HepG2 (cell line): ENCODE data around the gene MLNR. TPM values are rescaled to one million over a fixed set of nuclear protein-coding genes. Genes with fewer than 3 reads are reported as not detected.
A peak's percentile ranks its signal among the peaks of the same experiment; 100 is the strongest.

Experiments
- FOXC1 ChIP-seq: sonication (generic); formaldehyde crosslinking; IDR thresholded peaks from 2 replicates; pipeline ENCODE4 v1.8.0; 2022; ENCODE audit warnings: mild to moderate bottlenecking, missing genetic modification reagents, borderline replicate concordance
- HDAC2 ChIP-seq: sonication (generic); formaldehyde crosslinking; IDR thresholded peaks from 2 replicates; pipeline ENCODE4 v1.4.0; 2020; ENCODE audit warnings: missing genetic modification reagents
- HHEX ChIP-seq: IDR thresholded peaks from 2 replicates; pipeline ENCODE4 v1.6.1; 2016; ENCODE audit warnings: control low read depth
- HIVEP1 ChIP-seq: sonication (generic); formaldehyde crosslinking; IDR thresholded peaks from 2 replicates; pipeline ENCODE4 v1.4.0; 2020; ENCODE audit warnings: mild to moderate bottlenecking, missing genetic modification reagents
- JUN ChIP-seq: sonication (generic); formaldehyde crosslinking; IDR thresholded peaks from 2 replicates; pipeline ENCODE4 v1.4.0; 2020; ENCODE audit warnings: mild to moderate bottlenecking, missing genetic modification reagents
- ZGPAT ChIP-seq: IDR thresholded peaks from 2 replicates; pipeline ENCODE4 v1.6.1; 2016; ENCODE audit warnings: mild to moderate bottlenecking
- ZNF138 ChIP-seq: sonication (generic); formaldehyde crosslinking; IDR thresholded peaks from 2 replicates; pipeline ENCODE4 v1.5.0; 2020; ENCODE audit warnings: mild to moderate bottlenecking, low read depth, missing genetic modification reagents
- ZNF142 ChIP-seq: sonication (generic); formaldehyde crosslinking; IDR thresholded peaks from 2 replicates; pipeline ENCODE4 v1.4.0; 2020; ENCODE audit warnings: missing genetic modification reagents
- ZNF143 ChIP-seq: sonication (generic); formaldehyde crosslinking; IDR thresholded peaks from 2 replicates; pipeline ENCODE4 v1.4.0; 2020; ENCODE audit warnings: missing genetic modification reagents
- ZNF232 ChIP-seq: sonication (generic); formaldehyde crosslinking; IDR thresholded peaks from 2 replicates; pipeline ENCODE4 v1.4.0; 2020; ENCODE audit warnings: missing genetic modification reagents, borderline replicate concordance
- ZNF263 ChIP-seq: sonication (generic); formaldehyde crosslinking; IDR thresholded peaks from 2 replicates; pipeline ENCODE4 v1.4.0; 2020; ENCODE audit warnings: missing genetic modification reagents
- ZNF274 ChIP-seq: sonication (generic); formaldehyde crosslinking; IDR thresholded peaks from 2 replicates; pipeline ENCODE4 v1.5.1; 2020; ENCODE audit warnings: mild to moderate bottlenecking, missing genetic modification reagents
- ZNF501 ChIP-seq: sonication (generic); formaldehyde crosslinking; IDR thresholded peaks from 2 replicates; pipeline ENCODE4 v1.5.1; 2020; ENCODE audit warnings: mild to moderate bottlenecking, moderate library complexity, missing genetic modification reagents
- ZNF749 ChIP-seq: sonication (generic); formaldehyde crosslinking; IDR thresholded peaks from 2 replicates; pipeline ENCODE4 v1.8.0; 2022; ENCODE audit warnings: mild to moderate bottlenecking, missing genetic modification reagents, moderate library complexity, borderline replicate concordance
- polyA plus RNA-seq, 8 experiments: library from polyadenylated mRNA; depleted of rRNA in 3 of 8; stranded (reverse) in 7 of 8; unstranded in 1 of 8; fragments of >200 nt; fragmentation: Illumina TruSeq in 4 of 8; extraction: Trizol in 4 of 8; gene quantifications; 2 replicates each; pipeline versions ENCODE4 v1.2.1 to v1.2.3, GENCODE V29; 2011 to 2016; ENCODE audit warnings: low read depth in 4 of 8, missing spikeins in 1 of 8, mixed read lengths in 1 of 8; ENCODE audit not compliant: insufficient read depth in 1 of 8
- total RNA-seq, 5 experiments: library from RNA; depleted of rRNA; stranded (reverse); fragments of >200 nt; fragmentation: Illumina TruSeq; extraction: Trizol; gene quantifications; 2 replicates each; pipeline ENCODE4 v1.2.3, GENCODE V29; 2016; ENCODE audit warnings: low read depth in 1 of 5
- TF ChIP-seq, protein P1 (sequence below): sonication (generic); formaldehyde crosslinking; IDR thresholded peaks from 2 replicates; pipeline ENCODE4 v1.4.0; 2020; ENCODE audit warnings: missing genetic modification reagents
- TF ChIP-seq, protein P2 (sequence below): sonication (generic); formaldehyde crosslinking; IDR thresholded peaks from 2 replicates; pipeline ENCODE4 v1.4.0; 2020; ENCODE audit warnings: missing genetic modification reagents
- TF ChIP-seq, protein P3 (sequence below): sonication (generic); formaldehyde crosslinking; IDR thresholded peaks from 2 replicates; pipeline ENCODE4 v1.4.0; 2020; ENCODE audit warnings: missing genetic modification reagents
- TF ChIP-seq, protein P4 (sequence below): IDR thresholded peaks from 2 replicates; pipeline ENCODE4 v1.6.1; 2016; ENCODE audit warnings: mild to moderate bottlenecking, missing biosample characterization, missing genetic modification reagents

MLNR gene
- total and polyA plus RNA-seq, 2 of the 13 experiments (the other 11 are each of a cell fraction or from before 2014, with no cell fraction given) = 0.46 TPM; not detected in 1

- TF ChIP-seq ZNF263 (CRISPR knock-in tag) (peak; percentile 43; the same call in 1 of the 2 replicates), HDAC2 (CRISPR knock-in tag) (peak; percentile 67; the same call in 1 of the 2 replicates), ZNF143 (peak; percentile 41; the same call in 1 of the 2 replicates), ZNF749 (no peak), HIVEP1 (peak; percentile 52; the same call in 1 of the 2 replicates), JUN (CRISPR knock-in tag) (peak; percentile 34; the same call in 1 of the 2 replicates), ZNF138 (CRISPR knock-in tag) (no peak), ZGPAT (CRISPR knock-in tag) (peak; percentile 65), ZNF501 (0 out of 2 replicates have a peak, but pooled peaks have one; percentile 39), ZNF274 (CRISPR knock-in tag) (0 out of 2 replicates have a peak, but pooled peaks have one; percentile 57), ZNF232 (CRISPR knock-in tag) (0 out of 2 replicates have a peak, but pooled peaks have one; percentile 25), FOXC1 (0 out of 2 replicates have a peak, but pooled peaks have one; percentile 24), HHEX (no peak), ZNF142 (peak; percentile 73; the same call in 1 of the 2 replicates)
- TF ChIP-seq, protein P1, sequence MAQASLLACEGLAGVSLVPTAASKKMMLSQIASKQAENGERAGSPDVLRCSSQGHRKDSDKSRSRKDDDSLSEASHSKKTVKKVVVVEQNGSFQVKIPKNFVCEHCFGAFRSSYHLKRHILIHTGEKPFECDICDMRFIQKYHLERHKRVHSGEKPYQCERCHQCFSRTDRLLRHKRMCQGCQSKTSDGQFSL (CRISPR knock-in tag) = no peak
- TF ChIP-seq, protein P2, sequence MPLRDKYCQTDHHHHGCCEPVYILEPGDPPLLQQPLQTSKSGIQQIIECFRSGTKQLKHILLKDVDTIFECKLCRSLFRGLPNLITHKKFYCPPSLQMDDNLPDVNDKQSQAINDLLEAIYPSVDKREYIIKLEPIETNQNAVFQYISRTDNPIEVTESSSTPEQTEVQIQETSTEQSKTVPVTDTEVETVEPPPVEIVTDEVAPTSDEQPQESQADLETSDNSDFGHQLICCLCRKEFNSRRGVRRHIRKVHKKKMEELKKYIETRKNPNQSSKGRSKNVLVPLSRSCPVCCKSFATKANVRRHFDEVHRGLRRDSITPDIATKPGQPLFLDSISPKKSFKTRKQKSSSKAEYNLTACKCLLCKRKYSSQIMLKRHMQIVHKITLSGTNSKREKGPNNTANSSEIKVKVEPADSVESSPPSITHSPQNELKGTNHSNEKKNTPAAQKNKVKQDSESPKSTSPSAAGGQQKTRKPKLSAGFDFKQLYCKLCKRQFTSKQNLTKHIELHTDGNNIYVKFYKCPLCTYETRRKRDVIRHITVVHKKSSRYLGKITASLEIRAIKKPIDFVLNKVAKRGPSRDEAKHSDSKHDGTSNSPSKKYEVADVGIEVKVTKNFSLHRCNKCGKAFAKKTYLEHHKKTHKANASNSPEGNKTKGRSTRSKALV = peak; percentile 70; the same call in 1 of the 2 replicates
- TF ChIP-seq, protein P3, sequence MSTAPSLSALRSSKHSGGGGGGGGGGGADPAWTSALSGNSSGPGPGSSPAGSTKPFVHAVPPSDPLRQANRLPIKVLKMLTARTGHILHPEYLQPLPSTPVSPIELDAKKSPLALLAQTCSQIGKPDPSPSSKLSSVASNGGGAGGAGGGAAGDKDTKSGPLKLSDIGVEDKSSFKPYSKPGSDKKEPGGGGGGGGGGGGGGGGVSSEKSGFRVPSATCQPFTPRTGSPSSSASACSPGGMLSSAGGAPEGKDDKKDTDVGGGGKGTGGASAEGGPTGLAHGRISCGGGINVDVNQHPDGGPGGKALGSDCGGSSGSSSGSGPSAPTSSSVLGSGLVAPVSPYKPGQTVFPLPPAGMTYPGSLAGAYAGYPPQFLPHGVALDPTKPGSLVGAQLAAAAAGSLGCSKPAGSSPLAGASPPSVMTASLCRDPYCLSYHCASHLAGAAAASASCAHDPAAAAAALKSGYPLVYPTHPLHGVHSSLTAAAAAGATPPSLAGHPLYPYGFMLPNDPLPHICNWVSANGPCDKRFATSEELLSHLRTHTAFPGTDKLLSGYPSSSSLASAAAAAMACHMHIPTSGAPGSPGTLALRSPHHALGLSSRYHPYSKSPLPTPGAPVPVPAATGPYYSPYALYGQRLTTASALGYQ = no peak
- TF ChIP-seq, protein P4, sequence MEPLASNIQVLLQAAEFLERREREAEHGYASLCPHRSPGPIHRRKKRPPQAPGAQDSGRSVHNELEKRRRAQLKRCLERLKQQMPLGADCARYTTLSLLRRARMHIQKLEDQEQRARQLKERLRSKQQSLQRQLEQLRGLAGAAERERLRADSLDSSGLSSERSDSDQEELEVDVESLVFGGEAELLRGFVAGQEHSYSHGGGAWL (CRISPR knock-in tag) = peak; percentile 47; the same call in 1 of the 2 replicates
Observed at GRCh38 chr13:49214917-49215376, 5.2 kb upstream of the MLNR start (continued).
